Gastroesophageal sphincter (tissue), 3 donors: ENCODE measurements around the gene USP49.

Source experiments
- EP300 ChIP-seq: sonication (generic); formaldehyde crosslinking; IDR thresholded peaks from one replicate; pipeline ENCODE4 v1.6.1; 2017; ENCODE audit warnings: antibody characterized with exemption, mild to moderate bottlenecking
- POLR2A ChIP-seq, 2 donors: fragments of 450-650 bp; IDR thresholded peaks; one replicate each; pipeline ENCODE4 v1.6.1; 2017; ENCODE audit warnings: antibody characterized with exemption in 2 of 2, mild to moderate bottlenecking in 2 of 2, moderate library complexity in 1 of 2
- POLR2AphosphoS5 ChIP-seq: sonication (generic); formaldehyde crosslinking; IDR thresholded peaks from one replicate; pipeline ENCODE4 v1.6.1; 2017; ENCODE audit warnings: antibody characterized with exemption
- TF ChIP-seq, protein P1 (sequence below), 4 experiments: fragments of 200-600 bp in 2 of 4; fragments of 450-650 bp in 2 of 4; sonication (generic) in 1 of 4; IDR thresholded peaks; one replicate each; pipeline ENCODE4 v1.5.1; 2017 to 2019; ENCODE audit warnings: antibody characterized with exemption in 4 of 4, mild to moderate bottlenecking in 2 of 4, moderate library complexity in 2 of 4

DNA sequence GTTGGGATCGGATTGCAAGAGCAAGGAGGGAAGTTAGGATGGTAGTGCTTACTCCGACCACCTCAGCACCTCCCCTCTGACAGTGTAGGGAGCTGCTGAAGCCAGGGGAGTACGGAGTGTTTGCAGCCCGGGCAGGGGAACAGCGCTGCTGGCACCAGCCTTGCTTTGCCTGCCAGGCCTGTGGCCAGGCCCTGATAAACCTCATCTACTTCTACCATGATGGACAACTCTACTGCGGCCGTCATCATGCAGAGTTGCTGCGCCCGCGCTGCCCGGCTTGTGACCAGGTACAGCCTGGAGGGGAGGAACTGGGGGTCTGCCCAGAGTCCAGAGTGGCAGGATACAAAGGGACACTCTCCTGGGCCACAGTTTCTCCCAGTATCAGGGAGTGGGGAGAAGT, 109.9 kb downstream of the USP49 start:
- TF ChIP-seq, protein P1, sequence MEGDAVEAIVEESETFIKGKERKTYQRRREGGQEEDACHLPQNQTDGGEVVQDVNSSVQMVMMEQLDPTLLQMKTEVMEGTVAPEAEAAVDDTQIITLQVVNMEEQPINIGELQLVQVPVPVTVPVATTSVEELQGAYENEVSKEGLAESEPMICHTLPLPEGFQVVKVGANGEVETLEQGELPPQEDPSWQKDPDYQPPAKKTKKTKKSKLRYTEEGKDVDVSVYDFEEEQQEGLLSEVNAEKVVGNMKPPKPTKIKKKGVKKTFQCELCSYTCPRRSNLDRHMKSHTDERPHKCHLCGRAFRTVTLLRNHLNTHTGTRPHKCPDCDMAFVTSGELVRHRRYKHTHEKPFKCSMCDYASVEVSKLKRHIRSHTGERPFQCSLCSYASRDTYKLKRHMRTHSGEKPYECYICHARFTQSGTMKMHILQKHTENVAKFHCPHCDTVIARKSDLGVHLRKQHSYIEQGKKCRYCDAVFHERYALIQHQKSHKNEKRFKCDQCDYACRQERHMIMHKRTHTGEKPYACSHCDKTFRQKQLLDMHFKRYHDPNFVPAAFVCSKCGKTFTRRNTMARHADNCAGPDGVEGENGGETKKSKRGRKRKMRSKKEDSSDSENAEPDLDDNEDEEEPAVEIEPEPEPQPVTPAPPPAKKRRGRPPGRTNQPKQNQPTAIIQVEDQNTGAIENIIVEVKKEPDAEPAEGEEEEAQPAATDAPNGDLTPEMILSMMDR (IDR thresholded peaks at IDR 0.05) = no peak
- no peak for TF ChIP-seq POLR2A (IDR thresholded peaks at IDR 0.05)
- TF ChIP-seq EP300 = no peak
- TF ChIP-seq POLR2AphosphoS5 = no peak
